GM04504 (cell line): Measurements from ENCODE around the gene DCLRE1C.
"Not testable (repeated sequence)": the region's sequence is repeated elsewhere in the genome, so short reads cannot be mapped to it uniquely, and the experiment has no call there.

Experiments used
- DNase-seq: peaks from one replicate; pipeline ENCODE4 v3.0.0-alpha.2; 2012; ENCODE audit warnings: low read depth

DCLRE1C gene

GRCh38 chr10:14884082-14884481 is 69.8 kb downstream of the DCLRE1C start:
- no peak for DNase-seq

GRCh38 chr10:14880229-14880628 is 73.7 kb downstream of the DCLRE1C start:
- DNase-seq: no peak

- no peak for DNase-seq
These were observed 74.0 kb downstream of the DCLRE1C start for GRCh38 chr10:14879928-14880193.

GRCh38 chr10:14879124-14879927 is 74.6 kb downstream of the DCLRE1C start:
- DNase-seq: no peak

GRCh38 chr10:14878266-14879123 is 75.4 kb downstream of the DCLRE1C start, which contains the start of gene SUV39H2:
SUV39H2 (plus strand) TSS chr10:14878866; CDS start chr10:14878889, 23 bp downstream.
- DNase-seq: peak; percentile 90

- no peak for DNase-seq
These were observed 77.1 kb downstream of the DCLRE1C start for GRCh38 chr10:14876764-14877163.

- no peak for DNase-seq
These were observed 78.0 kb downstream of the DCLRE1C start for GRCh38 chr10:14875941-14876340.

- peak; percentile 32 for DNase-seq
These were observed 80.7 kb downstream of the DCLRE1C start for GRCh38 chr10:14873090-14873760.

- not testable (repeated sequence) for DNase-seq
These were observed 89.0 kb downstream of the DCLRE1C start for GRCh38 chr10:14864871-14865270.

- not testable (repeated sequence) for DNase-seq
These were observed 89.4 kb downstream of the DCLRE1C start for GRCh38 chr10:14864466-14864865.

GRCh38 chr10:14860791-14861190 is 93.1 kb downstream of the DCLRE1C start:
- no peak for DNase-seq

- DNase-seq: no peak
These were observed 94.1 kb downstream of the DCLRE1C start for GRCh38 chr10:14859775-14860174.

- DNase-seq: no peak
These were observed 94.9 kb downstream of the DCLRE1C start for GRCh38 chr10:14859043-14859442.

- DNase-seq: no peak
These were observed 95.4 kb downstream of the DCLRE1C start for GRCh38 chr10:14858338-14858960.

GRCh38 chr10:14855453-14855852 is 98.4 kb downstream of the DCLRE1C start:
- DNase-seq: no peak

GRCh38 chr10:14852236-14852635 is 101.7 kb downstream of the DCLRE1C start:
- DNase-seq: no peak
